GM12865 (cell line): Measurements from ENCODE around the gene OR10R2.
"Not testable (repeated sequence)": the region's sequence is repeated elsewhere in the genome, so short reads cannot be mapped to it uniquely, and the experiment has no call there.

Experiments
- DNase-seq: peaks from one replicate; pipeline ENCODE4 v3.0.0; 2010; ENCODE audit warnings: low read depth
- H3K4me3 ChIP-seq: 2 replicates; pipeline ENCODE4 v1.5.1; 2011; ENCODE audit warnings: mild to moderate bottlenecking, low read depth, low read length, control low read depth
- CTCF ChIP-seq: IDR thresholded peaks from 2 replicates; pipeline ENCODE4 v1.5.1; 2011; ENCODE audit warnings: low read length, control low read depth, low read depth, inconsistent platforms; ENCODE audit not compliant: insufficient read depth; ENCODE audit errors: missing control alignments

The OR10R2 gene

GRCh38 chr1:158471920-158472319 lies at the start of gene OR10R2:
Gene OR10R2, plus strand, starts transcription at chr1:158472220. Its CDS starts 106 bp downstream, at chr1:158472326.
- no peak for TF ChIP-seq CTCF
- H3K4me3 ChIP-seq: no peak within 1 kb of the TSS
- DNase-seq: no peak

- no peak for DNase-seq
- TF ChIP-seq CTCF: no peak
- H3K4me3 ChIP-seq: no peak overlapping the region
These were observed 47.0 kb upstream of the OR10R2 start for GRCh38 chr1:158425027-158425426.

- DNase-seq: no peak
- no peak within 1 kb of the TSS for H3K4me3 ChIP-seq
- no peak for TF ChIP-seq CTCF
These were observed 45.9 kb upstream of the OR10R2 start, which contains the start of gene OR10K2 for GRCh38 chr1:158426137-158426536. Gene OR10K2, minus strand, starts transcription at chr1:158426237. Its CDS starts 5,371 bp downstream, at chr1:158420866.

GRCh38 chr1:158430163-158430562 lies 41.9 kb upstream of the OR10R2 start:
- H3K4me3 ChIP-seq, DNase-seq: not testable (repeated sequence)

- DNase-seq: no peak
- no peak for TF ChIP-seq CTCF
- H3K4me3 ChIP-seq: no peak overlapping the region
These were observed 37.3 kb upstream of the OR10R2 start for GRCh38 chr1:158434741-158435140.

- TF ChIP-seq CTCF: no peak
- no peak for DNase-seq
- no peak overlapping the region for H3K4me3 ChIP-seq
These were observed 26.6 kb upstream of the OR10R2 start for GRCh38 chr1:158445376-158445775.

GRCh38 chr1:158454537-158454936 lies 17.5 kb upstream of the OR10R2 start:
- no peak for TF ChIP-seq CTCF
- H3K4me3 ChIP-seq: no peak overlapping the region
- DNase-seq: no peak
